ENCODE results near the gene LAD1.

The LAD1 gene

DNA sequence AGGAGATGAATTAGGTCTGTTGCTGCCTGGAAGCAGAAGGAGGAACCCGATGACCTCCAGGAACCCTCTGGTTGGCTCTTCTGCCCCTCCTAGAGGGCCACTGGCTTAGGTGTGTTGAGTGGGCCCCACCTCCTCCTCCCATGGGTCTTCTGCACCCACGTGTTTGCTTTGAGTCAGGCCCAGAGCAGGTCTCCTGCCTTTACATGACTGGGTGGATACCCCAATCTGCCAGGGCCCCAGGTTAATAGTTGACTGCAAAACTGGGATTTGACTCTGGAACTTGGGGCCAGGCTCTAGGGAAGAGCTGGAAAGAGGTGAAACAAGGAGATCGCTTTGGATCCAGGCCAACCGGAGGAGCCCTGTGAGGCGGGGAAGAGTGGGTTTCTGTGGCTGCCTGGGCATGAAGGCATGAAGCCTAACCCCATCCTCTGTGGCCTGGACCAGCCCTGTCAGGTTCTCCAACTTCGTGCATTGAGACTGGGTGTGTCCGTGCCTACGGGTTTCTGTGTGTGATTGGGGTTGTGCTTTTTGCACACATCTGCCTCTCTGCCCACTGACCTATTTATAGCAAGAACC is 7.8 kb upstream of the LAD1 start:
- Mint-ChIP-seq H3K27ac (no peak overlapping the region), H3K4me3 (no peak overlapping the region), H3K27me3 (peaks cover 3% of the 10 kb centered on the region), H3K9me3 (no peaks in the 10 kb centered on the region), H3K36me3 (ENCODE audit: low read depth) (no peaks in the 10 kb centered on the region), H3K4me1 (ENCODE audit: low read depth) (no peaks in the 10 kb centered on the region)
- DNase-seq: no peak

GRCh38 chr1:201405484-201405831 is 6.3 kb upstream of the LAD1 start:
- no peak for DNase-seq
- Mint-ChIP-seq H3K27ac (no peak overlapping the region), H3K36me3 (ENCODE audit: low read depth) (no peaks in the 10 kb centered on the region), H3K4me1 (ENCODE audit: low read depth) (no peaks in the 10 kb centered on the region), H3K9me3 (no peaks in the 10 kb centered on the region), H3K4me3 (no peak overlapping the region), H3K27me3 (peaks cover 9% of the 10 kb centered on the region)

DNA sequence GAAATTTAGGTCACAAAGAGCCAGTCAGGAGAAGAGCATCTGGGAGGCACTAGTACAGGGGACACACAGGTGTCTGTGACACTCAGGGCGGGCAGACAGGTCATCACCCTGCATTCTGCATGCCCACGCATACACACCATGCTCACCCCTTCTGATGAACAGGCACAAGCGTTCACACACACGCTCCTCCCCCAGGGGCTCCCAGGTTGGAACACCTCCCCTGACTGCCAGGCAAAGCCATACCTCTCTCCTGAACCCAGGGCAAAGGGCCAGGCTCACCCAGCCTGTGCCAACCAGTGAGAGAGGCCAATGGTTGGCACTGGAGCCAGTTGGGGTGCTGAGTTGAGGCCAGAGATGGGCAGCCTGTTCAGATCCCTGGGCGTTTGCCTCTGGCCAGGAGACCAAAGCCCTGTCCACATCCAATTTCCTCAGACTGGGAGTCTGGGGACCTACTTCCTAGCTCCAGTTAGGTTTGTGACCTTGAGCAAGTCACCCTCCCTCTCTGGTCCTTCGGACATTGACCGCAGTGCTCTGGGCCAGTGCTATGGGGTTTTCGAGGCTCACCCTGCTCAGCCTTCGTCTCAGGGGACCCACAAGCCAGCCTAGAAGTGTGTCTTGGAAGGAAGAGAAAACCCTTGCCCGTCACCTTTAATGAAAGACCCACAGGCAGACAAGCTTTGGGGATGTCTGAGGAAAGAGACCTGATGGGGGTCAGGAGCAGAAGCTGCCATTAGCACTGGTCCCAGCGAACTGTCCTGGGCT is 5.8 kb upstream of the LAD1 start:
- Mint-ChIP-seq H3K27ac (no peak overlapping the region), H3K4me1 (ENCODE audit: low read depth) (no peaks in the 10 kb centered on the region), H3K4me3 (no peak overlapping the region), H3K9me3 (no peaks in the 10 kb centered on the region), H3K36me3 (ENCODE audit: low read depth) (no peaks in the 10 kb centered on the region), H3K27me3 (peaks cover 14% of the 10 kb centered on the region)
- DNase-seq: no peak

DNA sequence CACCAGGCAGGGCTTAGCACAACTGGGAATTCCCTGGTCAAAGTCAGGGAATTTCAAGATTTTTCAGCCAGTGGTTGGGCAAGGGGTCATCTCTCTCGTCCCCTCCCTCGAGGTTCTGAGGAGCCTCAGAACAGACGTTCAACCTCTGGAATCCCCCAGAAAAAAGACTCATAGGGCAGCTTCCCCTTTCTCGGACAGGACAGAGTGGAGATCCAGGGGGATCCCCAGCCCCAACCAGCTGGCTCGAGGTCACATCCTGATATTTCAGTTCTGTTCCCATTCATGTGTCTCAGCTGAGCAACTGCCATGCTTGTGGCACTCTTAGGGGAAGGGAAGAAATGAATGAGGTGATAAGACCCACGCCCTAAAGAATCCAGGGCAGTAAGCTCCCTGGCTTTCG is 4.9 kb upstream of the LAD1 start:
- no peaks in the 10 kb centered on the region for H3K36me3 Mint-ChIP-seq (ENCODE audit: low read depth)
- no peaks in the 10 kb centered on the region for H3K4me1 Mint-ChIP-seq (ENCODE audit: low read depth)
- H3K9me3 Mint-ChIP-seq: no peaks in the 10 kb centered on the region
- H3K4me3 Mint-ChIP-seq: no peak overlapping the region
- DNase-seq: no peak
- H3K27me3 Mint-ChIP-seq: peaks cover 17% of the 10 kb centered on the region
- no peak overlapping the region for H3K27ac Mint-ChIP-seq

DNA sequence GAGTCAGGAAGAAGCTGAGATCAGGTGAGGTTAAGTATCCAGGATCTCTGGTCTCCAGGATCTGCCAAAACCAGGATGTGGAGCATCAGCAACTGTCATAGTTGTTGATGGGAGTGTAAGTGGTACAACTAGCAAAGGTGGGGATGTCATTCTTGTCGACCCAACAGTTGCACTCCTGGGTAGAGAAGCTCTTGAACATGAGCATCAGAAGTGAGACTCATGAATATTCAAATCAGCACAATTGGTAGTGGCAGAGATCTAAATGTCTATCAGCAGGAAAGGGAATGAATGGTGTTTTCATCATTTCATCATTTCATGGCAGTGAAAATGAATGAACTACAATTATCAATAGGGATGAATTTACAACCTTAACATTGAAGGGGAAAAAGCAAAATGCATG is 4.2 kb upstream of the LAD1 start:
- no peak overlapping the region for H3K27ac Mint-ChIP-seq
- no peak overlapping the region for H3K4me3 Mint-ChIP-seq
- H3K36me3 Mint-ChIP-seq (ENCODE audit: low read depth): no peaks in the 10 kb centered on the region
- peaks cover 23% of the 10 kb centered on the region for H3K27me3 Mint-ChIP-seq
- no peaks in the 10 kb centered on the region for H3K4me1 Mint-ChIP-seq (ENCODE audit: low read depth)
- DNase-seq: no peak
- H3K9me3 Mint-ChIP-seq: no peaks in the 10 kb centered on the region

GRCh38 chr1:201401700-201402099 is 2.6 kb upstream of the LAD1 start:
- Mint-ChIP-seq H3K27me3 (peaks cover 33% of the 10 kb centered on the region), H3K4me3 (no peak overlapping the region), H3K9me3 (no peaks in the 10 kb centered on the region), H3K27ac (no peak overlapping the region), H3K4me1 (ENCODE audit: low read depth) (no peaks in the 10 kb centered on the region), H3K36me3 (ENCODE audit: low read depth) (no peaks in the 10 kb centered on the region)
- DNase-seq: no peak

DNA sequence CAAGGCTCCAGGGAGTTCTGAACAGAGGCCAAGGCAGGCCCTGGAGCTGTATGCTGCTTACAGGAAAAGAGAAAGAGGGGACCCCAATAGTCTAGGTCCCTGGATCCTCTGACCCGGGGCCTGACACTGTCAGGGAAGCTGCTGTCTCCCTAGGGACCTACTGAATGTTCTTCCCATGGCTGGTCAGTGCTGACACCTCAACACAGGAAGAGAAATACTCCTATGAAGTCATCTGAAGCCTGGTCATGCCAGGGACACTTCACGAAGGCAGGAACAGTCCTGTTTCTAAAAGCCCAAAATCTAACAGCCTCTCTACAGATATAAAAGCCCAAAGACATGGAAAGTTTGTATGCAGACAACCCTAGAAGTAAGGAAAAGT is 1.7 kb upstream of the LAD1 start:
- Mint-ChIP-seq H3K36me3 (ENCODE audit: low read depth) (no peaks in the 10 kb centered on the region), H3K4me3 (no peak overlapping the region), H3K27ac (no peak overlapping the region), H3K4me1 (ENCODE audit: low read depth) (no peaks in the 10 kb centered on the region), H3K27me3 (peaks cover 39% of the 10 kb centered on the region), H3K9me3 (no peaks in the 10 kb centered on the region)
- DNase-seq: no peak

DNA sequence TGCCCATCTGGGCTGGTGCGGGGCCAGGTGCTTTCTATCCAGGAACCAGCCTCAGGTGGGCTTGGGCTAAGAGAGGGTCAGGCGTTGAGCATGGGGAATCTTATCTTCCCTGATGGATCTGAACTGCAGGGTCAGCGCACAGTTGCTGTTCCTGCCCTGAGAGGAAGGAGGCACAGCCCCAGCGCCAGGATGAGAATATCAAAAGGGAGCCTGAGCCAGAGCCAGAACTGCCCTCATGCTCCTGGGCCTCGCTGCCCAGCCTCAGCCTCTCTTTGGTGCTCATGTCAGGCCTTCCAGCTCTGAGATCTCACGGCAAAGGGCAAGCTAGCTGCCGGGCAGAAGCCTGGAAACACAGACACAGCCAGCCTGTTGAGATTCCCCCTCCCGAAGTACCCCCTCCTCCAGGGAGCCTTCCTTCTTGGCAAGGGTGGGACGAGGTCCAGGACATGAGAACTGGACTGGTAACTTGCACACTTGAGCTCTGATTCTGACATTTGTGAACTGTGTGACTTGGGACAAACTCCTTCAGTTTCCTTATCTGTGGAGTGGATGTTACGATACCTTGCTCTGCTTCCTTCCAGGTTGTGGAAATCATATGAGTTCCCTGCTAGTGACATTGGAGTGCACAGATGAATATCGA is 1.2 kb upstream of the LAD1 start:
- Mint-ChIP-seq H3K27ac (no peak overlapping the region), H3K36me3 (ENCODE audit: low read depth) (no peaks in the 10 kb centered on the region), H3K4me3 (no peak overlapping the region), H3K27me3 (peaks cover 43% of the 10 kb centered on the region), H3K9me3 (no peaks in the 10 kb centered on the region), H3K4me1 (ENCODE audit: low read depth) (no peaks in the 10 kb centered on the region)
- DNase-seq: no peak

GRCh38 chr1:201399352-201400126 is 415 bp upstream of the LAD1 start:
- peaks cover 43% of the 10 kb centered on the region for H3K27me3 Mint-ChIP-seq
- no peak overlapping the region for H3K4me3 Mint-ChIP-seq

DNA sequence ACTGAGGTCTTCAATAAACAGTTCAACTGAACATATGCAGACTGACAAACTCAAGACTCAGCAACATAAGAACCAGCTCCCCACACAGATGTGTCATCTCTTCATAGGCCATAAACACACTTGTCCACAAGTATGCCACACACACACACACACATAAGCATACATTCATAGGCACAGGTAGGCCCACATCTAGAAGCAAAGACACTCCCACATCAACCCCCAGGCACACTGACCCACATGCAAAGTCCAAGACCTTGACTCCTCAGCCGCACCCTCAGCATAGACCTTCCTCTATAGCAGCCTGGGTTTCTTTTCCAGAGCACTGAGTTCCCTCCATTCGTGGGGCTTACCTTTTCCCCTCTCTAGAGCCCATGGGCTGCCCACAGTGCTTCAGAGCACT is 1.4 kb downstream of the LAD1 start:
- Mint-ChIP-seq H3K36me3 (ENCODE audit: low read depth) (no peaks in the 10 kb centered on the region), H3K4me3 (no peak overlapping the region), H3K27me3 (peaks cover 43% of the 10 kb centered on the region), H3K27ac (no peak overlapping the region), H3K4me1 (ENCODE audit: low read depth) (no peaks in the 10 kb centered on the region), H3K9me3 (no peaks in the 10 kb centered on the region)
- DNase-seq: no peak

More at GRCh38 chr1:201399352-201400126, 415 bp upstream of the LAD1 start:
- Mint-ChIP-seq H3K9me3 (no peaks in the 10 kb centered on the region), H3K4me1 (ENCODE audit: low read depth) (no peaks in the 10 kb centered on the region), H3K36me3 (ENCODE audit: low read depth) (no peaks in the 10 kb centered on the region), H3K27ac (no peak overlapping the region)
- no peak for DNase-seq

GRCh38 chr1:201396861-201397464 is 2.2 kb downstream of the LAD1 start:
- no peak for DNase-seq
- Mint-ChIP-seq H3K4me1 (ENCODE audit: low read depth) (no peaks in the 10 kb centered on the region), H3K27ac (no peak overlapping the region), H3K36me3 (ENCODE audit: low read depth) (no peaks in the 10 kb centered on the region), H3K9me3 (no peaks in the 10 kb centered on the region), H3K27me3 (peaks cover 43% of the 10 kb centered on the region), H3K4me3 (no peak overlapping the region)

DNA sequence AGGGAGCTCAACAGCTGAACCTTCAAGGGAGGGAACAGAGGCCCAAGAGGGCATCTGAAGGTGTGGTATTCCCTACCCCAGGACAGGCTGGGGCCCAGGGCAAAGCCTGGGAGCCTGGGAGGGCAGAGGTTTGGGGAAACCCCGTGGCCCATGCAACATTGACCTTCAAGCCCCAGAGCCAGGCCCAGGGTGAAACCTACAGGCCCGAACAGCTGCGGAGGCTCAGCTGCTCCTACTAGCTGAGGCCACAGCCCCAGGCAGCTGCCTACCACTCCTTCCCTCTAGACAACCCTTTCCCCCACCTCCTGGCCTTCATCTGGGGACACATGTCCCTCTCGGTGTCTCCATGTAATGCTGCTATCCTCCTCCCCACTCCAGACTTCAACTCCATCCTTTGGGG is 3.2 kb downstream of the LAD1 start:
- Mint-ChIP-seq H3K4me1 (ENCODE audit: low read depth) (no peaks in the 10 kb centered on the region), H3K36me3 (ENCODE audit: low read depth) (no peaks in the 10 kb centered on the region), H3K9me3 (no peaks in the 10 kb centered on the region), H3K4me3 (no peak overlapping the region), H3K27ac (no peak overlapping the region), H3K27me3 (peaks cover 41% of the 10 kb centered on the region)
- no peak for DNase-seq

DNA sequence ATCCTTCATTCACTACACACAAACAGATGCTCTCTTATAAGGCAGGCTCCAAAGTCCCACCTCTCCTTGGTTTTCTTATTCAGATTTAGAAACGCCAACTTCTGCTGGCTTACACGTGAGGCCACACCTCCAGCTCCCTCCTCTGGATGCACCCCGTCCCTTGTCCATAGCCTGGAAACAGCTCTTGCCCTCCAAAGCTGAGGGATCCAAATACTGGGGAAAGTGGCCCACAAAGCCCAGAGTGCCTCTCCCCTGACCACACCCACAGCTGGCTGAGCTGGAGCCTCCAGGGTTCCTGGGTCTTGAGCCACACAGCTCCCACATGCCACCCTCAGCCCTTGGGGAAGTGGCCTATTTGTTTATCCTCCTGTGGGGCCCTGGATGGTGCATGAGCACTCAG is 4.5 kb downstream of the LAD1 start:
- Mint-ChIP-seq H3K36me3 (ENCODE audit: low read depth) (no peaks in the 10 kb centered on the region), H3K9me3 (no peaks in the 10 kb centered on the region), H3K27ac (no peak overlapping the region), H3K4me1 (ENCODE audit: low read depth) (no peaks in the 10 kb centered on the region), H3K27me3 (peaks cover 28% of the 10 kb centered on the region), H3K4me3 (no peak overlapping the region)
- DNase-seq: no peak

DNA sequence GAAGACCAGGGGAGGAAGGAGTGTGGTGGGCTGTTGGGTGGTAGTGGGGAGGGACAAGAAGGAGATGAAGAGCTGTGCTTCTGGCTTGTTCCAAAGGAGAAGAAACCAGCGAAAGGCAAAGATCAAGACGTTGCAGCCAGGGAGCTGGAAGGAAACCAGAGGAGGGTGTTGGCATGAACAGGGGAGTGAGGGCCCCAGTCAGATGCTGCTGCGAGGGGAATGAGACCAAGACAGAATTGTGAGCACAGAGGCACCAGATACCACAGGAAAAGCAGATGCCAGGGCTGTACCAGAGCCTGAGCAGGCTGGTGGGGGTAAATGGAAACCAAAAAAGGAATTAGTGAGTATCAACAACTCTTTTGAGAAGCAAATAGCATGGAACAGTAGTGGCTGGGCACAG is 6.0 kb downstream of the LAD1 start:
- Mint-ChIP-seq H3K4me3 (no peak overlapping the region), H3K27ac (no peak overlapping the region), H3K4me1 (ENCODE audit: low read depth) (no peaks in the 10 kb centered on the region), H3K36me3 (ENCODE audit: low read depth) (no peaks in the 10 kb centered on the region), H3K27me3 (peaks cover 19% of the 10 kb centered on the region), H3K9me3 (no peaks in the 10 kb centered on the region)
- DNase-seq: no peak
